C4-2B (cell line): ENCODE data around the gene RAB40B.
A peak's percentile ranks its signal among the peaks of the same experiment; 100 is the strongest.

Experiments used
- H3K27ac ChIP-seq: fragments of 450-650 bp; 2 replicates; pipeline ENCODE4 v1.5.1; 2017
- ZFX ChIP-seq: fragments of 450-650 bp; IDR thresholded peaks from 2 replicates; pipeline ENCODE4 v1.6.1; 2017
- TF ChIP-seq, protein P1 (sequence below): fragments of 450-650 bp; conservative IDR thresholded peaks from 2 replicates; pipeline ENCODE4 v1.5.1; 2017; ENCODE audit warnings: mild to moderate bottlenecking

The RAB40B gene

DNA sequence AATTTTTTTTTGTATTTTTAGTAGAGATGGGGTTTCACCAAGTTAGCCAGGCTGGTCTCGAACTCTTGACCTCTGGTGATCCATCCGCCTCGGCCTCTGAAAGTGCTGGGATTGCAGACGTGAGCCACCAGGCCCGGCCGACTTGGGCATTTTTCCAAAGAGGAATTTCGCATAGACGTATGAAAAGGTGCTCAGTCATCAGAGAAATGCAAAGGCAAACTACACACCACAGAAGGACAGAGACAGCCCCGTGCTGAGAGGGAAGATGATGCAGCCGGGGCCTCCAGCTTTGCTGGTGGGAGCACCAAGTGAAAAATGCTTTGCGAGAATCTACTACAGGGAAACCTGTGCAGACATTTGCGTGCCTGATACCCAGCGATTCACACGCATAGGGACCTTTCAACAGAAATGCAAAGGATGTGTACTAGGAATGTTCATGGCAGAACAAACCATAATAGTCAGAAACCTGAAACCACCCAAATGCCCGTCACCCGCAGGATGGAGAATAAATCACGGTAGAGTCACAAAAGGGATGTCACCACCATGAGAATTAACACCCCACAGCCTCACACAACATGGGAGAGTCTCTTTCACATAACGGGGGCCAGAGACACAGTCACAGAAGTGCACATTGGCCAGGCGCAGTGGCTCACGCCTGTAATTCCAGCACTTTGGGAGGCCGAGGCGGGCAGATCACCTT, 5.2 kb downstream of the RAB40B start:
- TF ChIP-seq, protein P1, sequence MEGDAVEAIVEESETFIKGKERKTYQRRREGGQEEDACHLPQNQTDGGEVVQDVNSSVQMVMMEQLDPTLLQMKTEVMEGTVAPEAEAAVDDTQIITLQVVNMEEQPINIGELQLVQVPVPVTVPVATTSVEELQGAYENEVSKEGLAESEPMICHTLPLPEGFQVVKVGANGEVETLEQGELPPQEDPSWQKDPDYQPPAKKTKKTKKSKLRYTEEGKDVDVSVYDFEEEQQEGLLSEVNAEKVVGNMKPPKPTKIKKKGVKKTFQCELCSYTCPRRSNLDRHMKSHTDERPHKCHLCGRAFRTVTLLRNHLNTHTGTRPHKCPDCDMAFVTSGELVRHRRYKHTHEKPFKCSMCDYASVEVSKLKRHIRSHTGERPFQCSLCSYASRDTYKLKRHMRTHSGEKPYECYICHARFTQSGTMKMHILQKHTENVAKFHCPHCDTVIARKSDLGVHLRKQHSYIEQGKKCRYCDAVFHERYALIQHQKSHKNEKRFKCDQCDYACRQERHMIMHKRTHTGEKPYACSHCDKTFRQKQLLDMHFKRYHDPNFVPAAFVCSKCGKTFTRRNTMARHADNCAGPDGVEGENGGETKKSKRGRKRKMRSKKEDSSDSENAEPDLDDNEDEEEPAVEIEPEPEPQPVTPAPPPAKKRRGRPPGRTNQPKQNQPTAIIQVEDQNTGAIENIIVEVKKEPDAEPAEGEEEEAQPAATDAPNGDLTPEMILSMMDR, result no peak
- no peak for TF ChIP-seq ZFX

DNA sequence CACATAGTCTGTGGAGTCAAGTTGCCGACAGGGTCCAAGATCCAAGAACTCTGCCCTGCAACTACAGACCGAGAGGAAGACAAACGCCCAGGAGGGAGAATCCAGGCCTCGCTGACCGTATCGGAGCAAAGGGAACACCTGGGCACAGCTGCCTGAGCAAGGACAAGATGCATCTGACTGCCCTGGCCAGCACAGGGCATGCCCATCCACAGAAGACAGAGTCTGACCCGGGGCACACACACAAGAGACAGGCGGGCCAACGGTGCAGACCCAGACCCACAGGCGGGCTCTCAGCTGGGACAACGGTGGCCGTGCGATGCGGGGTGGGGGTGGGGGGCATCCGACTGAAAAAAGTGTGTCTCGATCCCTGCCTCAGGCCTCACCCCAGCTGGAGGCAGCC, 6.2 kb downstream of the RAB40B start:
- H3K27ac ChIP-seq, result no peak overlapping the region
- TF ChIP-seq, protein P1, result no peak
- TF ChIP-seq ZFX, result no peak

More for the DNA sequence above, 5.2 kb downstream of the RAB40B start:
- H3K27ac ChIP-seq, result no peak overlapping the region

DNA sequence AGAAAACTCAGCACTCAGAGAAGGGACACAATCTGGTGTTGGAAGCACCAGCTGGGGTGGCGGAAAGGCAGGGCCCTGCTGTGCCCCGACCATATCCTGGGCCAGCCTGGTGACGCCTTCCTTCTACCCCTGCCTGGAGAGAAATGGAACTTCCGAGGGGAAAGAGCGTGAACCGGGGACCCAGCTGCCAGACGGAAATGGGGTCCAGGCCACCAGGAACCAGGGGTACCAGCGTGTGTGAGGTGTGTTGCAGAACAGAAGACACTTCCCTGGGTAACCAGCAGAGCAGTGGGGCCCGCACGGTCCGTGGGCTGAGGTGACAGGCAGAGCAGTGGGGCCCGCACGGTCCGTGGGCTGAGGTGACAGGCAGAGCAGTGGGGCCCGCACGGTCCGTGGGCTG, 6.8 kb downstream of the RAB40B start:
- TF ChIP-seq ZFX, result no peak
- TF ChIP-seq, protein P1, result no peak
- no peak overlapping the region for H3K27ac ChIP-seq

DNA sequence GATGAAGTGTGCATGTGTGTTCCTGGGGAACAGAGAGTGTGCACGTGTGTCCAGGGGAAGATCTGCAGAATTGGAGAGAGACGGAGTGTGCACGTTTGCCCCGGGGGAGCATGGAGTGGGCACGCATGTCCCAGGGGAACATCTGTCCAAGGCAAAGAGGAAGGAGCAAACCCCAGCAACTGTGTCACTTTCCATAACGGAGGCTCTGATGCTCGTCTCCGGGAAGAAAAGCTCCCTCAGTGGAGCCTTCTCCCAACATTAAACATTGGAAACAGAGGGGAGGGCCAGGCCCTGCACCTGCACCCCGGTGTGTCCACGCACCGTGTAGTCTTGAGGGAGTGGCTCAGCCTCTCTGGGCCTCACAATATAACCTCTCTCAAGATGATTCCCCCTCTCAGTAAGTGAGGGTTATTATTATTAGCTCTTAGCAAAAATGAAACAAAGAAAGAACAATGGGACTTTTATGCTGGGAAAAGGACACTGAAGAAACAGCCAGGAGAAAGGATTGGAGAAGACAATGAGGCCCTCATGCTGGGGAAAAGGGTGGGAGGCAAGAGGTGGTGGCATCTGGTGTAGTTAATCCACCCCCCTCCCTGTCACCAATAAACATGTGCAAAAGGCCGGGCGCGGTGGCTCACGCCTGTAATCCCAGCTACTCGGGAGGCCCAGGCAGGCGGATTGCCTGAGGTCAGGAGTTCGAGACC, 7.6 kb downstream of the RAB40B start:
- TF ChIP-seq ZFX, result no peak
- TF ChIP-seq, protein P1, result no peak
- no peak overlapping the region for H3K27ac ChIP-seq

DNA sequence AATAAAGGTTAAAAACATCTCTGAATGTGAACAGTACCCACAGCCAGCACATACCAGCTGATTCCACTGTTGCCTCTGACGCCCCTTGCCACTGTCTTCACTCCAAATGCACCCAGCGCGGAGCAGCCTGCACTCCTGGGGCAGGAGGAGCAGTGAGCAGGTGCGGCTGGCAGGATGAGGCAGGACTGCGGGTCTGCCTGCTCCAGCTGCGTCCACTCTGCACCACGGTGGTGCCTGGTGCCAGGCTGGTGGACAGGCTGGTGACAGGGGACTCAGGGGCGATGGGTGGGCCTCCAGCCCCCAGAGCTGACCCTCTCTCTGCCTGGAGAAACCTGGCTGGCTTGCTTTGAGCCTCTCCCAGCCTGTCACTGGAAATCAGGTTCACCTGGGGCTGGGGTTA, 9.4 kb downstream of the RAB40B start:
- TF ChIP-seq, protein P1, result no peak
- no peak for TF ChIP-seq ZFX
- no peak overlapping the region for H3K27ac ChIP-seq

DNA sequence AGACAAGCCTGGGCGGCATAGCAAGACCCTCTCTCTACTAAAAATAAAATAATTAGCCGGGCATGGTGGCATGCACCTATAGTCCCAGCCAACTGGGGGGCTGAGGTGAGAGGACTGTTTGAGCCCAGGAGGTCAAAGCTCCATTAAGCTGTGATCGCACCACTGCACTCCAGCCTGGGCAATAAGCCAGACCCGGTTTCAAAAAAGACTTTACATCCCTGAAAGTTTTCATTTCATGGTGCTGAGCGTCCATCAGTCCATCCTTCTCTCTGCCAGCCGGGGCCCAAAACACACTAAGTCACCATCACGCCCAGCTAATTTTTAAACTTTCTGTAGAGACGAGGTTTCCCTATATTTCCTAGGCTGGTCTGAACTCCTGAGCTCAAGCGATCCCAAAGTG, 10.6 kb downstream of the RAB40B start:
- peak overlapping the region; percentile 5; the same call in 1 of the 2 replicates for H3K27ac ChIP-seq
- no peak for TF ChIP-seq ZFX
- TF ChIP-seq, protein P1, result no peak

DNA sequence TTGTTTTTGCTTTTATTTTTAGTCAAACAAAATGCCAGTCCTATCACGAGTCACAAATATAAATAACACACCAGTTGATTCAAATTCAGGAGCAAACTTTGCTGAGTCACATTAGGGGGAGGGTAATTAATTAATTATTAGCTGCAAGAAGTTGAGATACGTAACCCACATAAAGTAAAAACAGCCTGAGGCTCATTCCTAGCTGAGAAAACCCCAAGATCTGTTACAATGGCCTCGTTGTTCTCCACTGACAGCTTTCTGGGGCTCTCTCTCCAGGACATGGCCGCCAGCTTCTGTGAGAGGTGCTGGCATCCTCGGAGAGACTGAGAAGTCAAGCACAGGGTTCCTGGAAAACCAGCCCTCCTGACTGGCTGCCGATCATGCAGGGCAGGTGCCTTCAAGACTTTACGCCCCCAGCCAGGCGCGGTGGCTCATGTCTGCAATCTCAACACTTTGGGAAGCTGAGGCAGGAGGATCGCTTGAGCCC, 11.1 kb downstream of the RAB40B start:
- TF ChIP-seq ZFX, result no peak
- TF ChIP-seq, protein P1, result no peak
- peak overlapping the region; percentile 5; the same call in 1 of the 2 replicates for H3K27ac ChIP-seq
